ENCODE measurements around the gene VPS72. TPM values are rescaled to one million over a fixed set of nuclear protein-coding genes. Genes with fewer than 3 reads are reported as not detected.

VPS72 gene
- total and polyA plus RNA-seq, 9 of the 15 experiments (the other 6 are each of a cell fraction or from before 2014, with no cell fraction given), result 7.2 to 131 (median 75.7) TPM

DNA sequence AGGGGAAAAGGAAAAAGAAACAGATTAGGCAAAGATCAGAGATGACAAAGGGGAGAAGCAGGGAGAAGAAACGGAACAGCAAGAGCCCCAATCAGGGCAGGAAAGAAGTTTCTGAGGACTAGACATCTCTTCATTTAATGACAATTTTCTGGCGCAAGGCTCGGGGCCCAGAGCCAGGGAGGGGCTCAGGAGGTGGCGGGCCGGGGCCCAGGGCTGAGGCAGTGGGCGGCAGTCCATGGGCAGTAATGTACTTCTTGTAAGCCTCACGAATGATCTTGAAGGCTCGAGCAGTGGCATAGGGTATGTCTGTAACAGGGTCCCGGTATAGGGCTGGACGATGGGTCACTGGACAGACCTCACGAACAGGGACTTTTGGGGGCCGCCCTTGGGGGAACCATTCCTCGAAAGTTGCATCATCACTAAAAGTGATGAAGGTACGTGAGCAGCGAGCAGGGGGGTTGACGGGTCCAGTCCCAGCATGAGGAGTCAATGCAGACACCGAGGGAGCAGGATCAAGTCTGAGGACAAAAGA is 13.4 kb downstream of the VPS72 start:
- BruUV-seq (replicated peaks), result TSS peak; percentile 49
- in situ Hi-C loops (cut with MboI), result no loop called here
- ATAC-seq (no peak), FAIRE-seq (no peak), DNase-seq (ENCODE audit: extremely low read depth in 1 of 4, low spot score in 3 of 4) (no peak)
- 0 out of 4 replicates have a peak overlapping the region, but pooled peaks of 1 of the 2 experiments have one; percentile 21 for H3K9ac ChIP-seq (ENCODE audit: insufficient read depth in 1 of 2, low read depth in 2 of 2, low read length in 2 of 2)
- no peaks in the 10 kb centered on the region for H3K79me2 ChIP-seq (ENCODE audit: control insufficient read depth, insufficient read depth, low read length)
- intact Hi-C loops (cut with micrococcal nuclease), result no loop called here
- CTCF ChIA-PET (ENCODE audit: low intra/inter-chr PET ratio), result no interaction called here
- H2AFZ ChIP-seq (ENCODE audit: low read depth, low read length), result no peak overlapping the region
- 92% methylated on average over 17 of the region's 17 CpGs for WGBS (ENCODE audit: insufficient coverage, low coverage, missing lambda C conversion rate)
- no peaks in the 10 kb centered on the region for H3K9me1 ChIP-seq (ENCODE audit: control insufficient read depth, insufficient read depth, low read length)
- peaks cover 61% of the 10 kb centered on the region; the same call in 2 of the 3 replicates for H3K36me3 ChIP-seq (ENCODE audit: control insufficient read depth, insufficient read depth, low read length)
- TF ChIP-seq BMI1 (IDR thresholded peaks at IDR 0.05; ENCODE audit: low read length) (no peak), E2F3 (CRISPR knock-in tag; IDR thresholded peaks at IDR 0.05) (no peak), POLR3A (IDR thresholded peaks at IDR 0.05; ENCODE audit: borderline replicate concordance, extremely low read depth, insufficient read depth, insufficient read length) (no peak), CEBPG (CRISPR knock-in tag; IDR thresholded peaks at IDR 0.05) (no peak), CEBPG (tag; conservative IDR thresholded peaks at IDR 0.05 in 1 of 2, IDR thresholded peaks at IDR 0.05 in 1 of 2) (peak in 1 of 2 experiments; percentile 15; a peak in 1 of 4 replicates)
- TF ChIP-seq, protein P1, sequence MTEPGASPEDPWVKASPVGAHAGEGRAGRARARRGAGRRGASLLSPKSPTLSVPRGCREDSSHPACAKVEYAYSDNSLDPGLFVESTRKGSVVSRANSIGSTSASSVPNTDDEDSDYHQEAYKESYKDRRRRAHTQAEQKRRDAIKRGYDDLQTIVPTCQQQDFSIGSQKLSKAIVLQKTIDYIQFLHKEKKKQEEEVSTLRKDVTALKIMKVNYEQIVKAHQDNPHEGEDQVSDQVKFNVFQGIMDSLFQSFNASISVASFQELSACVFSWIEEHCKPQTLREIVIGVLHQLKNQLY (CRISPR knock-in tag; conservative IDR thresholded peaks at IDR 0.05), result no peak
- TF ChIP-seq, protein P2, sequence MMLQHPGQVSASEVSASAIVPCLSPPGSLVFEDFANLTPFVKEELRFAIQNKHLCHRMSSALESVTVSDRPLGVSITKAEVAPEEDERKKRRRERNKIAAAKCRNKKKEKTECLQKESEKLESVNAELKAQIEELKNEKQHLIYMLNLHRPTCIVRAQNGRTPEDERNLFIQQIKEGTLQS (IDR thresholded peaks at IDR 0.05), result peak; percentile 45; the same call in 1 of the 2 replicates
- TF ChIP-seq, protein P2 (CRISPR knock-in tag; conservative IDR thresholded peaks at IDR 0.05), result no peak
- H3K4me2 ChIP-seq (ENCODE audit: insufficient read depth, low read length), result no peak overlapping the region
- H3K9me3 ChIP-seq (replicated peaks; ENCODE audit: control insufficient read depth, insufficient read depth, low read depth, low read length), result no peaks in the 10 kb centered on the region
- POLR2A ChIA-PET, result interaction anchor here (1.5 to 1.8 kb wide), 2 partner anchors 10 to 13 kb away, joined by 5 to 6 read pairs; partner anchors contain the start of genes LYSMD1, SCNM1 and VPS72
- H3K27ac ChIP-seq (ENCODE audit: extremely low read depth, low read depth, low read length), result no peak overlapping the region
- H4K20me1 ChIP-seq (replicated peaks; ENCODE audit: control insufficient read depth, insufficient read depth, low read length), result no peaks in the 10 kb centered on the region
- H3K4me3 ChIP-seq, result no peak overlapping the region
- H3K27me3 ChIP-seq (ENCODE audit: control insufficient read depth in 2 of 2, insufficient read depth in 2 of 2, low read length in 2 of 2), result no peaks in the 10 kb centered on the region
- no peaks in the 10 kb centered on the region; a peak in 1 of 5 replicates for H3K4me1 ChIP-seq (replicated peaks in 1 of 2; ENCODE audit: control insufficient read depth in 2 of 2, insufficient read depth in 2 of 2, low read length in 2 of 2)

Data from K562 (cell line).